A673 (cell line): Measurements from ENCODE around the gene ABCA7. TPM values are rescaled to one million over a fixed set of nuclear protein-coding genes. Genes with fewer than 3 reads are reported as not detected.
A peak's percentile ranks its signal among the peaks of the same experiment; 100 is the strongest.

Experiments
- BruUV-seq: library from RNA; stranded (reverse); fragments of 400-500 nt; replicated peaks from 2 replicates; lab custom pipeline; 2021; lab: Mats Ljungman, UMichigan
- CTCF ChIA-PET: fragments of 300-600 bp; sonication (Branson Sonifier 250); formaldehyde crosslinking; loops from one replicate; lab custom pipeline; 2022; ENCODE audit warnings: antibody characterized with exemption; lab: Charles Lee
- POLR2A ChIA-PET: fragments of 300-600 bp; sonication (Branson Sonifier 250); formaldehyde crosslinking; loops from one replicate; lab custom pipeline; 2022; ENCODE audit warnings: antibody characterized with exemption; ENCODE audit not compliant: low non-redundant PET; lab: Charles Lee
- DNase-seq: peaks from one replicate; pipeline ENCODE4 v3.0.0-alpha.2; 2015; ENCODE audit warnings: low spot score
- H3K27ac ChIP-seq: fragments of 200-600 bp; sonication (generic); 2 replicates; pipeline ENCODE4 v1.5.1; 2016; ENCODE audit warnings: mixed run types, low read depth, mild to moderate bottlenecking, mixed read lengths, antibody characterized with exemption, low read length; ENCODE audit not compliant: poor library complexity, severe bottlenecking
- H3K27me3 ChIP-seq: fragments of 200-600 bp; sonication (generic); replicated peaks from 2 replicates; pipeline ENCODE4 v1.6.1; 2017; ENCODE audit warnings: mixed run types, low read depth, mild to moderate bottlenecking, mixed read lengths, antibody characterized with exemption, low read length; ENCODE audit not compliant: insufficient read depth, poor library complexity
- H3K36me3 ChIP-seq: fragments of 200-600 bp; sonication (generic); 2 replicates; pipeline ENCODE4 v1.6.1; 2016; ENCODE audit warnings: mixed run types, mild to moderate bottlenecking, mixed read lengths, antibody characterized with exemption, low read length; ENCODE audit not compliant: insufficient read depth, poor library complexity, severe bottlenecking
- H3K4me1 ChIP-seq: fragments of 200-600 bp; sonication (generic); 2 replicates; pipeline ENCODE4 v1.6.1; 2017; ENCODE audit warnings: mixed run types, mild to moderate bottlenecking, mixed read lengths, antibody characterized with exemption, low read length; ENCODE audit not compliant: insufficient read depth, poor library complexity, severe bottlenecking
- H3K4me3 ChIP-seq: fragments of 200-600 bp; sonication (generic); 2 replicates; pipeline ENCODE4 v1.5.1; 2016; ENCODE audit warnings: low read depth, mixed run types, mild to moderate bottlenecking, mixed read lengths, low read length; ENCODE audit not compliant: poor library complexity, severe bottlenecking
- H3K9me3 ChIP-seq: fragments of 200-600 bp; sonication (generic); 2 replicates; pipeline ENCODE4 v1.6.1; 2016; ENCODE audit warnings: mixed run types, low read depth, mild to moderate bottlenecking, mixed read lengths, antibody characterized with exemption, low read length; ENCODE audit not compliant: poor library complexity, severe bottlenecking
- EZH2 ChIP-seq: fragments of 200-600 bp; sonication (generic); IDR thresholded peaks from 2 replicates; pipeline ENCODE4 v1.6.1; 2017; ENCODE audit warnings: borderline replicate concordance, low read depth, mild to moderate bottlenecking, mixed read lengths, antibody characterized with exemption, low read length; ENCODE audit not compliant: poor library complexity, severe bottlenecking
- intact Hi-C: fragments of 100-400 bp; cut with micrococcal nuclease; formaldehyde crosslinking; loops from one replicate; pipeline ENCODE4 v1.10.0; 2022; ENCODE audit not compliant: unreplicated experiment
- total RNA-seq: library from RNA; stranded (reverse); gene quantifications from 2 replicates; pipeline ENCODE4 v1.2.3, GENCODE V29; 2021
- TF ChIP-seq, protein P1 (sequence below): fragments of 300-800, 200-600 bp; sonication (generic); conservative IDR thresholded peaks from 2 replicates; pipeline ENCODE4 v1.5.1; 2017; ENCODE audit warnings: low read depth, mild to moderate bottlenecking, antibody characterized with exemption, low read length, moderate library complexity, mixed read lengths

ABCA7 gene
- total RNA-seq, 1 experiment from 2014 or later, result 12.0 TPM

- peaks cover 16% of the 10 kb centered on the region for H3K4me1 ChIP-seq
- no peaks in the 10 kb centered on the region for H3K36me3 ChIP-seq
- H3K27ac ChIP-seq, result no peak overlapping the region
- peak; percentile 88 for DNase-seq
- BruUV-seq, result no TSS peak
- intact Hi-C loops, result no loop called here
- CTCF ChIA-PET, result interaction anchor here (0.6 to 1.0 kb wide), 4 partner anchors 10 to 180 kb away, joined by 3 to 6 read pairs (median 4); no protein-coding TSS in a partner anchor
- H3K4me3 ChIP-seq, result no peak overlapping the region
- H3K27me3 ChIP-seq, result no peaks in the 10 kb centered on the region
- TF ChIP-seq, protein P1, sequence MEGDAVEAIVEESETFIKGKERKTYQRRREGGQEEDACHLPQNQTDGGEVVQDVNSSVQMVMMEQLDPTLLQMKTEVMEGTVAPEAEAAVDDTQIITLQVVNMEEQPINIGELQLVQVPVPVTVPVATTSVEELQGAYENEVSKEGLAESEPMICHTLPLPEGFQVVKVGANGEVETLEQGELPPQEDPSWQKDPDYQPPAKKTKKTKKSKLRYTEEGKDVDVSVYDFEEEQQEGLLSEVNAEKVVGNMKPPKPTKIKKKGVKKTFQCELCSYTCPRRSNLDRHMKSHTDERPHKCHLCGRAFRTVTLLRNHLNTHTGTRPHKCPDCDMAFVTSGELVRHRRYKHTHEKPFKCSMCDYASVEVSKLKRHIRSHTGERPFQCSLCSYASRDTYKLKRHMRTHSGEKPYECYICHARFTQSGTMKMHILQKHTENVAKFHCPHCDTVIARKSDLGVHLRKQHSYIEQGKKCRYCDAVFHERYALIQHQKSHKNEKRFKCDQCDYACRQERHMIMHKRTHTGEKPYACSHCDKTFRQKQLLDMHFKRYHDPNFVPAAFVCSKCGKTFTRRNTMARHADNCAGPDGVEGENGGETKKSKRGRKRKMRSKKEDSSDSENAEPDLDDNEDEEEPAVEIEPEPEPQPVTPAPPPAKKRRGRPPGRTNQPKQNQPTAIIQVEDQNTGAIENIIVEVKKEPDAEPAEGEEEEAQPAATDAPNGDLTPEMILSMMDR, result peak; percentile 78
- no peak for TF ChIP-seq EZH2
- POLR2A ChIA-PET, result no interaction called here
- no peaks in the 10 kb centered on the region for H3K9me3 ChIP-seq
Measured at GRCh38 chr19:1064661-1065605, 25.0 kb downstream of the ABCA7 start.

DNA sequence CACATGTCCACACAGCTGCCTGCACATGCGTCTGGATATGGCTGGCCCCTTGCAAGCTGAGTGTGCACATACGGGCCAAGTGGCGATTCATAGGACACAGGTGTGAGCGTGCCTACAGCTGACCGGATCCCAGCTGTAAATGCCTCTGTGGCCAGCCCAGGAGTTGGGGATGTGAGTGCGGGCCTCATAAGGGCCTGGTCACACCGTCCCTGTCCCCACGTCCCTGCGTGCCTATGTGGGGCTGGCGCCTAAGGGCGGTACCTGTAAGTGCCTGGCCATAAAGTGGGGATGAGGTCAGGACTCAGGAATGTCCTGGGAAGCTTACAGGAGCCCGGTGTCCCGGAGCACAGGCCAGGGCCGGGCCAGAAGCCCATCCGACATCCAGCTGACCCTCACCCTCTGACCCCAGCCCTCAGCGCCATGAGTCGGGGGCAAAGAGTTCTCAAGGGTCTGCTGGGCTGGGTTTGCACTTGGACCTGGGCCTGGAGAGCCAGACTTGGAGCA, 25.8 kb downstream of the ABCA7 start:
- H3K9me3 ChIP-seq, result no peaks in the 10 kb centered on the region
- H3K27ac ChIP-seq, result no peak overlapping the region
- intact Hi-C loops, result no loop called here
- no TSS peak for BruUV-seq
- TF ChIP-seq, protein P1, result no peak
- TF ChIP-seq EZH2, result no peak
- no peaks in the 10 kb centered on the region for H3K36me3 ChIP-seq
- H3K27me3 ChIP-seq, result peaks cover 1% of the 10 kb centered on the region
- ChIA-PET CTCF (no interaction called here), POLR2A (no interaction called here)
- H3K4me1 ChIP-seq, result peaks cover 18% of the 10 kb centered on the region
- H3K4me3 ChIP-seq, result no peak overlapping the region
- no peak for DNase-seq

GRCh38 chr19:1066251-1066747, 26.4 kb downstream of the ABCA7 start:
- Histone ChIP-seq H3K27ac (no peak overlapping the region), H3K27me3 (peaks cover 7% of the 10 kb centered on the region), H3K4me1 (peaks cover 24% of the 10 kb centered on the region), H3K4me3 (peak overlapping the region; percentile 51), H3K36me3 (no peaks in the 10 kb centered on the region), H3K9me3 (no peaks in the 10 kb centered on the region)
- TF ChIP-seq, protein P1, result no peak
- no peak for DNase-seq
- POLR2A ChIA-PET, result no interaction called here
- no TSS peak for BruUV-seq
- CTCF ChIA-PET, result no interaction called here
- intact Hi-C loops, result no loop called here
